Measurements from ENCODE around the gene SLAMF9.

DNA sequence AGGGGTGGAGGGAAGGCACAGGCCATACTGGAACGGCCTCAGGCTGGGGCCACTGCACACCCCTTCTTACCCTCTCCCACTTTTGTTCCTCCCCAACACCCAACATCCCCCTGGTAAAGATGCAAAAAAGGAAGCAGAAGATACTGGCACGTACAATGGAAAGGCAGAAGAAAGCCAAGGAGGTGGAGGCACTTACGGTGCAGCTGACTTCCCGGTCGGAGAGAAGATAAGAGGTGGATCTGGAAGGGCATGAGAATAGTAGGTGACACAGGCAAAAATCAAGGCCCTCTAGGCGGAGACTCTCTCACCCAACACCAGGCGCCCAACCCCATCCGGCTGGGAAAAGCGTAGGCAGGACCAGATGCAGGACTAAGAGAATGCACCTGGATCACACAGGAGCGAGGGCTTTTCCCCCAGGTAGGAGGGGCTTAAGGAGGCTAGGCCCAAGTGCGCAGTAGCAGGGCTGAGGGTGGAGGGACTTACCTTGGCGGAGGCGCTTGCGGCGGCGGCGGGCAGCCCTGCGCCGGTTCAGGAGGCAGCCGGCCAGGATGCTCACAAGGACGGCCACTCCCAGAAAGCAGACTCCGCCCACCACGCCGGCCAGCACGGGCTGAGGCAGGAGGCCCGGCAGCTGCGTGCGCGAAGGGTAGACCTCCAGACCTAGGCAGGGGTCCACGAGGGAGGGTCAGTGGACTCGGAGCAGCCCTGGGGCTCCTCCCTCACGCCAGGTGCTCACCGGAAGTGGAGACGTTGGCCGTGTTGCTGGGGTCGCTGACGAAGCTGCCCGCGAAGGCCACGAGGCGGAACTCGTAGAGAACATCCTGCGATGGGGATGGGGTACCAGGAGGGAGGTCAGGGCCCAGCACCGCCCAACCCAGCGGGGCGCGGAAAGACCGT is 24.6 kb downstream of the SLAMF9 start:
- no peak for TF ChIP-seq POLR2A (IDR thresholded peaks at IDR 0.05; ENCODE audit: low read length)
- TF ChIP-seq GATA3 (IDR thresholded peaks at IDR 0.05; ENCODE audit: borderline replicate concordance) = no peak
- TF ChIP-seq, protein P1, sequence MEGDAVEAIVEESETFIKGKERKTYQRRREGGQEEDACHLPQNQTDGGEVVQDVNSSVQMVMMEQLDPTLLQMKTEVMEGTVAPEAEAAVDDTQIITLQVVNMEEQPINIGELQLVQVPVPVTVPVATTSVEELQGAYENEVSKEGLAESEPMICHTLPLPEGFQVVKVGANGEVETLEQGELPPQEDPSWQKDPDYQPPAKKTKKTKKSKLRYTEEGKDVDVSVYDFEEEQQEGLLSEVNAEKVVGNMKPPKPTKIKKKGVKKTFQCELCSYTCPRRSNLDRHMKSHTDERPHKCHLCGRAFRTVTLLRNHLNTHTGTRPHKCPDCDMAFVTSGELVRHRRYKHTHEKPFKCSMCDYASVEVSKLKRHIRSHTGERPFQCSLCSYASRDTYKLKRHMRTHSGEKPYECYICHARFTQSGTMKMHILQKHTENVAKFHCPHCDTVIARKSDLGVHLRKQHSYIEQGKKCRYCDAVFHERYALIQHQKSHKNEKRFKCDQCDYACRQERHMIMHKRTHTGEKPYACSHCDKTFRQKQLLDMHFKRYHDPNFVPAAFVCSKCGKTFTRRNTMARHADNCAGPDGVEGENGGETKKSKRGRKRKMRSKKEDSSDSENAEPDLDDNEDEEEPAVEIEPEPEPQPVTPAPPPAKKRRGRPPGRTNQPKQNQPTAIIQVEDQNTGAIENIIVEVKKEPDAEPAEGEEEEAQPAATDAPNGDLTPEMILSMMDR (IDR thresholded peaks at IDR 0.05) = no peak
- TF ChIP-seq, protein P2, sequence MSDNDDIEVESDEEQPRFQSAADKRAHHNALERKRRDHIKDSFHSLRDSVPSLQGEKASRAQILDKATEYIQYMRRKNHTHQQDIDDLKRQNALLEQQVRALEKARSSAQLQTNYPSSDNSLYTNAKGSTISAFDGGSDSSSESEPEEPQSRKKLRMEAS (IDR thresholded peaks at IDR 0.05) = no peak
- TF ChIP-seq HOXA7 (CRISPR knock-in tag; IDR thresholded peaks at IDR 0.05) = no peak
- no peak for TF ChIP-seq CEBPB (IDR thresholded peaks at IDR 0.05)
- TF ChIP-seq, protein P3, sequence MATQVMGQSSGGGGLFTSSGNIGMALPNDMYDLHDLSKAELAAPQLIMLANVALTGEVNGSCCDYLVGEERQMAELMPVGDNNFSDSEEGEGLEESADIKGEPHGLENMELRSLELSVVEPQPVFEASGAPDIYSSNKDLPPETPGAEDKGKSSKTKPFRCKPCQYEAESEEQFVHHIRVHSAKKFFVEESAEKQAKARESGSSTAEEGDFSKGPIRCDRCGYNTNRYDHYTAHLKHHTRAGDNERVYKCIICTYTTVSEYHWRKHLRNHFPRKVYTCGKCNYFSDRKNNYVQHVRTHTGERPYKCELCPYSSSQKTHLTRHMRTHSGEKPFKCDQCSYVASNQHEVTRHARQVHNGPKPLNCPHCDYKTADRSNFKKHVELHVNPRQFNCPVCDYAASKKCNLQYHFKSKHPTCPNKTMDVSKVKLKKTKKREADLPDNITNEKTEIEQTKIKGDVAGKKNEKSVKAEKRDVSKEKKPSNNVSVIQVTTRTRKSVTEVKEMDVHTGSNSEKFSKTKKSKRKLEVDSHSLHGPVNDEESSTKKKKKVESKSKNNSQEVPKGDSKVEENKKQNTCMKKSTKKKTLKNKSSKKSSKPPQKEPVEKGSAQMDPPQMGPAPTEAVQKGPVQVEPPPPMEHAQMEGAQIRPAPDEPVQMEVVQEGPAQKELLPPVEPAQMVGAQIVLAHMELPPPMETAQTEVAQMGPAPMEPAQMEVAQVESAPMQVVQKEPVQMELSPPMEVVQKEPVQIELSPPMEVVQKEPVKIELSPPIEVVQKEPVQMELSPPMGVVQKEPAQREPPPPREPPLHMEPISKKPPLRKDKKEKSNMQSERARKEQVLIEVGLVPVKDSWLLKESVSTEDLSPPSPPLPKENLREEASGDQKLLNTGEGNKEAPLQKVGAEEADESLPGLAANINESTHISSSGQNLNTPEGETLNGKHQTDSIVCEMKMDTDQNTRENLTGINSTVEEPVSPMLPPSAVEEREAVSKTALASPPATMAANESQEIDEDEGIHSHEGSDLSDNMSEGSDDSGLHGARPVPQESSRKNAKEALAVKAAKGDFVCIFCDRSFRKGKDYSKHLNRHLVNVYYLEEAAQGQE (IDR thresholded peaks at IDR 0.05) = no peak

Measured in A549 (cell line).